GM12878 (cell line): ENCODE data around the gene SNX30. TPM values are rescaled to one million over a fixed set of nuclear protein-coding genes. Genes with fewer than 3 reads are reported as not detected.

Experiments used
- ATAC-seq: fragments of 200-7000 bp; cut with Tn5 transposase; 3 replicates; pipeline ENCODE4 v1.9.1; 2020; ENCODE audit warnings: mild to moderate bottlenecking, moderate library complexity
- BruUV-seq: library from RNA; stranded (reverse); fragments of 400-500 nt; replicated peaks from 2 replicates; lab custom pipeline; 2021; lab: Mats Ljungman, UMichigan
- CTCF ChIA-PET: fragments of 300-600 bp; sonication (Branson Sonifier 250); formaldehyde crosslinking; extraction: SDS; loops from one replicate; lab custom pipeline; 2021; ENCODE audit warnings: inconsistent platforms; lab: Yijun Ruan, JAX
- POLR2A ChIA-PET: fragments of 350-600 bp; formaldehyde crosslinking; extraction: SDS; loops from one replicate; lab custom pipeline; 2021; ENCODE audit warnings: inconsistent platforms; lab: Charles Lee
- RAD21 ChIA-PET: fragments of 300-600 bp; sonication (Branson Sonifier 250); formaldehyde crosslinking; loops from one replicate; lab custom pipeline; 2023; ENCODE audit warnings: antibody characterized with exemption; ENCODE audit not compliant: unreplicated experiment; lab: Charles Lee
- SMC1A ChIA-PET: fragments of 300-600 bp; sonication (Branson Sonifier 250); formaldehyde crosslinking; loops from one replicate; lab custom pipeline; 2023; ENCODE audit not compliant: unreplicated experiment, uncharacterized antibody; lab: Charles Lee
- DNase-seq: peaks from one replicate; pipeline ENCODE4 v3.0.0-alpha.2; 2011; ENCODE audit warnings: low read depth, low spot score
- FAIRE-seq: peaks from 3 replicates; lab custom pipeline; 2011; peaks lifted over from hg19 to GRCh38; lab: Jason Lieb, UNC
- H2AFZ ChIP-seq: 2 replicates; pipeline ENCODE4 v1.6.0; 2011; ENCODE audit warnings: low read depth, low read length, control low read depth; ENCODE audit not compliant: control insufficient read depth
- H3K27ac ChIP-seq: 2 replicates; pipeline ENCODE4 v1.5.1; 2011; ENCODE audit warnings: control low read depth; ENCODE audit not compliant: control insufficient read depth, insufficient read depth
- H3K27me3 ChIP-seq, 2 experiments: replicated peaks in 1 of 2; 2 replicates each; pipeline versions ENCODE4 v1.6.0 to v1.6.1; 2011; ENCODE audit warnings: low read length in 1 of 2; ENCODE audit not compliant: control insufficient read depth in 2 of 2, insufficient read depth in 2 of 2
- H3K36me3 ChIP-seq, 2 experiments: 2 replicates each; pipeline ENCODE4 v1.5.1; 2011; ENCODE audit warnings: low read length in 1 of 2; ENCODE audit not compliant: control insufficient read depth in 2 of 2, insufficient read depth in 2 of 2
- H3K4me1 ChIP-seq: 2 replicates; pipeline ENCODE4 v1.6.1; 2011; ENCODE audit warnings: mild to moderate bottlenecking, low read length, moderate library complexity, mixed read lengths; ENCODE audit not compliant: control insufficient read depth, insufficient read depth
- H3K4me2 ChIP-seq: 2 replicates; pipeline ENCODE4 v1.6.0; 2011; ENCODE audit warnings: control low read depth; ENCODE audit not compliant: control insufficient read depth, insufficient read depth
- H3K4me3 ChIP-seq: fragments of 200-600 bp; sonication (generic); 2 replicates; pipeline ENCODE4 v1.5.1; 2016
- H3K79me2 ChIP-seq: 2 replicates; pipeline ENCODE4 v1.6.0; 2011; ENCODE audit warnings: low read length; ENCODE audit not compliant: control insufficient read depth, insufficient read depth
- H3K9ac ChIP-seq: 2 replicates; pipeline ENCODE4 v1.8.0; 2011; ENCODE audit warnings: low read length, control low read depth, mixed read lengths; ENCODE audit not compliant: control insufficient read depth, insufficient read depth
- H3K9me3 ChIP-seq: replicated peaks from 3 replicates; pipeline ENCODE4 v1.5.1; 2011; ENCODE audit warnings: mild to moderate bottlenecking, low read length; ENCODE audit not compliant: control insufficient read depth, insufficient read depth
- H4K20me1 ChIP-seq: 2 replicates; pipeline ENCODE4 v1.6.0; 2011; ENCODE audit not compliant: control insufficient read depth, insufficient read depth
- BHLHE40 ChIP-seq, 2 experiments: fragments of 450-650 bp in 1 of 2; IDR thresholded peaks; 2 replicates each; pipeline ENCODE4 v1.6.1; 2011 to 2017; ENCODE audit warnings: low read depth in 2 of 2, borderline replicate concordance in 1 of 2, improper control_type of control experiment in 1 of 2, low read length in 1 of 2, mild to moderate bottlenecking in 1 of 2
- EGR1 ChIP-seq, 2 experiments: IDR thresholded peaks; 1 replicate in 1 of 2; 2 replicates in 1 of 2; pipeline ENCODE4 v1.6.1; 2011 to 2012; ENCODE audit warnings: low read depth in 2 of 2, low read length in 2 of 2, borderline replicate concordance in 1 of 2, mild to moderate bottlenecking in 1 of 2, moderate library complexity in 1 of 2
- FOS ChIP-seq: IDR thresholded peaks from 3 replicates; pipeline ENCODE4 v1.6.1; 2011; ENCODE audit warnings: borderline replicate concordance; ENCODE audit not compliant: insufficient read length; ENCODE audit errors: extremely low read depth
- NBN ChIP-seq: fragments of 450-650 bp; IDR thresholded peaks from 2 replicates; pipeline ENCODE4 v1.6.1; 2016
- NFYB ChIP-seq: IDR thresholded peaks from 2 replicates; pipeline ENCODE4 v1.6.1; 2011; ENCODE audit warnings: low read depth, mild to moderate bottlenecking, low read length, improper control_type of control experiment, moderate library complexity; ENCODE audit not compliant: insufficient read depth
- PAX5 ChIP-seq: IDR thresholded peaks from 2 replicates; pipeline ENCODE4 v1.6.1; 2011; ENCODE audit warnings: low read depth, low read length, borderline replicate concordance
- PML ChIP-seq: IDR thresholded peaks from 2 replicates; pipeline ENCODE4 v1.6.1; 2012; ENCODE audit warnings: low read length, inconsistent platforms
- RUNX3 ChIP-seq: IDR thresholded peaks from 2 replicates; pipeline ENCODE4 v1.6.1; 2012; ENCODE audit warnings: low read length, inconsistent platforms
- SIN3A ChIP-seq: IDR thresholded peaks from 2 replicates; pipeline ENCODE4 v1.6.1; 2012; ENCODE audit warnings: low read depth, low read length, improper control_type of control experiment
- SREBF1 ChIP-seq: IDR thresholded peaks from 2 replicates; pipeline ENCODE4 v1.6.1; 2012; ENCODE audit warnings: mild to moderate bottlenecking, low read length
- SRF ChIP-seq, 2 experiments: IDR thresholded peaks; 2 replicates each; pipeline ENCODE4 v1.6.1; 2011; ENCODE audit warnings: low read depth in 2 of 2, low read length in 2 of 2, mild to moderate bottlenecking in 1 of 2, moderate library complexity in 1 of 2
- STAT3 ChIP-seq: IDR thresholded peaks from 2 replicates; pipeline ENCODE4 v1.6.1; 2011; ENCODE audit warnings: low read depth, low read length, improper control_type of control experiment
- TCF7 ChIP-seq: IDR thresholded peaks from 2 replicates; pipeline ENCODE4 v1.6.1; 2014; ENCODE audit warnings: antibody characterized with exemption, borderline replicate concordance
- ZNF24 ChIP-seq: fragments of 450-650 bp; IDR thresholded peaks from 2 replicates; pipeline ENCODE4 v1.6.1; 2017; ENCODE audit warnings: antibody characterized with exemption, mild to moderate bottlenecking
- ZNF384 ChIP-seq: IDR thresholded peaks from 2 replicates; pipeline ENCODE4 v1.6.1; 2012; ENCODE audit warnings: low read depth, mild to moderate bottlenecking, low read length, improper control_type of control experiment, borderline replicate concordance
- in situ Hi-C: fragments of 300-500 bp; cut with MboI; formaldehyde crosslinking; loops from 9 replicates; pipeline ENCODE4 v1.14.3; 2018; ENCODE audit warnings: mixed read lengths
- intact Hi-C: fragments of 100-400 bp; cut with micrococcal nuclease; formaldehyde crosslinking; loops from one replicate; pipeline ENCODE4 v1.14.2; 2022; ENCODE audit not compliant: unreplicated experiment
- polyA plus RNA-seq, 11 experiments: library from polyadenylated mRNA; depleted of rRNA in 4 of 11; unstranded in 6 of 11; stranded (reverse) in 5 of 11; fragments of >200 nt; fragmentation: Nextera tagmentation in 4 of 11; fragmentation: Illumina TruSeq in 1 of 11; extraction: Ambion mirVana in 4 of 11; extraction: Trizol in 1 of 11; gene quantifications; 1 replicate in 1 of 11; 2 replicates in 10 of 11; pipeline versions ENCODE4 v1.2.1 to v1.2.3, GENCODE V29; 2011 to 2016; ENCODE audit warnings: inconsistent platforms in 2 of 11, missing spikeins in 2 of 11, low read depth in 1 of 11
- total RNA-seq, 4 experiments: library from RNA; depleted of rRNA in 3 of 4; stranded (reverse); fragments of >200 nt in 3 of 4; fragmentation: Illumina TruSeq in 1 of 4; extraction: Trizol in 1 of 4; gene quantifications; 2 replicates each; pipeline versions ENCODE4 v1.2.1 to v1.2.3, GENCODE V29; 2013 to 2021
- TF ChIP-seq, protein P1 (sequence below): IDR thresholded peaks from 2 replicates; pipeline ENCODE4 v1.6.1; 2012; ENCODE audit warnings: low read depth, low read length, improper control_type of control experiment
- TF ChIP-seq, protein P2 (sequence below): IDR thresholded peaks from 2 replicates; pipeline ENCODE4 v1.6.1; 2011; ENCODE audit warnings: mild to moderate bottlenecking, low read depth, low read length, moderate library complexity; ENCODE audit not compliant: insufficient replicate concordance

The SNX30 gene
- total and polyA plus RNA-seq, 10 of the 15 experiments (the other 5 are each of a cell fraction or from before 2014, with no cell fraction given): 0.53 to 4.0 (median 1.5) TPM

DNA sequence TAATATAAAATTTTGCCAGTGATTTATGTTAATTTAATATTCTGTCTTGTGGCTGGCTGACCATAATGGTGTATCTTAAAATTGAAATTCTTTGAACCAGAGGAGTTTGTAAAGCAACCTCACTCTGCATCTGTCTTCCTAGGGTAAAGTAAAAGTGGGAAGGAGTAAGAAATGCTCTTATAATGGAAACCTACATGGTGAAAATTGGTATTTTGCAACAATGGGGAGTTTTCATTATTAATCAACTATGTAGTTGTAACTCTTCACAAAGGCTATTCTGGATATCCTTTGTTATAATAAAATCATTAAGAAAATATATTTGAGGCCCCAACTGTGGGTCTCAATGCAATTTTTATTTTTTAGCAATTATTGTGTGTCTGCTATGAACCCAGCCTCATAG lies 44.2 kb downstream of the SNX30 start:
- POLR2A ChIA-PET: no interaction called here
- BruUV-seq: no TSS peak

More for the DNA sequence above, 44.2 kb downstream of the SNX30 start:
- no peak overlapping the region for H2AFZ ChIP-seq
- no peaks in the 10 kb centered on the region for H3K27me3 ChIP-seq
- RAD21 ChIA-PET: no interaction called here
- ATAC-seq (no peak), FAIRE-seq (no peak), DNase-seq (no peak)
- H3K4me1 ChIP-seq: peaks cover 6% of the 10 kb centered on the region; the same call in 1 of the 2 replicates
- H4K20me1 ChIP-seq: no peaks in the 10 kb centered on the region
- H3K9me3 ChIP-seq: no peaks in the 10 kb centered on the region
- H3K79me2 ChIP-seq: no peaks in the 10 kb centered on the region
- in situ Hi-C loops (loop anchor here (5.0 kb wide), 1 partner anchor 352 kb away; no protein-coding TSS in a partner anchor), intact Hi-C loops (loop anchor here (5.0 to 10.0 kb wide), 3 partner anchors 77 to 710 kb away; partner anchors contain the start of gene INIP)
- no peaks in the 10 kb centered on the region for H3K36me3 ChIP-seq
- SMC1A ChIA-PET: no interaction called here
- no peak overlapping the region for H3K4me2 ChIP-seq
- H3K4me3 ChIP-seq: no peak overlapping the region
- no peak overlapping the region for H3K27ac ChIP-seq
- H3K9ac ChIP-seq: no peak overlapping the region
- CTCF ChIA-PET: no interaction called here
- TF ChIP-seq FOS (no peak), NFYB (no peak), TCF7 (no peak), EGR1 (IDR thresholded peaks at IDR 0.05; ENCODE audit: borderline replicate concordance in 1 of 2, low read depth in 2 of 2, low read length in 2 of 2) (no peak), PAX5 (no peak), BHLHE40 (IDR thresholded peaks at IDR 0.05; ENCODE audit: borderline replicate concordance in 1 of 2, low read depth in 2 of 2, low read length in 1 of 2) (no peak), ZNF24 (no peak), STAT3 (no peak), SREBF1 (no peak), ZNF384 (no peak), PML (no peak), SIN3A (no peak), RUNX3 (no peak), NBN (no peak), SRF (IDR thresholded peaks at IDR 0.05; ENCODE audit: low read depth in 2 of 2, low read length in 2 of 2) (no peak)
- TF ChIP-seq, protein P1, sequence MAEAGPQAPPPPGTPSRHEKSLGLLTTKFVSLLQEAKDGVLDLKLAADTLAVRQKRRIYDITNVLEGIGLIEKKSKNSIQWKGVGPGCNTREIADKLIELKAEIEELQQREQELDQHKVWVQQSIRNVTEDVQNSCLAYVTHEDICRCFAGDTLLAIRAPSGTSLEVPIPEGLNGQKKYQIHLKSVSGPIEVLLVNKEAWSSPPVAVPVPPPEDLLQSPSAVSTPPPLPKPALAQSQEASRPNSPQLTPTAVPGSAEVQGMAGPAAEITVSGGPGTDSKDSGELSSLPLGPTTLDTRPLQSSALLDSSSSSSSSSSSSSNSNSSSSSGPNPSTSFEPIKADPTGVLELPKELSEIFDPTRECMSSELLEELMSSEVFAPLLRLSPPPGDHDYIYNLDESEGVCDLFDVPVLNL: no peak
- TF ChIP-seq, protein P2, sequence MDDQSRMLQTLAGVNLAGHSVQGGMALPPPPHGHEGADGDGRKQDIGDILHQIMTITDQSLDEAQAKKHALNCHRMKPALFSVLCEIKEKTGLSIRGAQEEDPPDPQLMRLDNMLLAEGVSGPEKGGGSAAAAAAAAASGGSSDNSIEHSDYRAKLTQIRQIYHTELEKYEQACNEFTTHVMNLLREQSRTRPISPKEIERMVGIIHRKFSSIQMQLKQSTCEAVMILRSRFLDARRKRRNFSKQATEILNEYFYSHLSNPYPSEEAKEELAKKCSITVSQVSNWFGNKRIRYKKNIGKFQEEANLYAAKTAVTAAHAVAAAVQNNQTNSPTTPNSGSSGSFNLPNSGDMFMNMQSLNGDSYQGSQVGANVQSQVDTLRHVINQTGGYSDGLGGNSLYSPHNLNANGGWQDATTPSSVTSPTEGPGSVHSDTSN: no peak
